Duodenal mucosa (tissue), 2 donors: ENCODE data around the gene MBLAC1.

Experiments used
- H3K27ac ChIP-seq: one replicate; pipeline ENCODE4 v1.7.0; 2013; ENCODE audit warnings: low read depth, low read length
- H3K27me3 ChIP-seq, 2 donors: one replicate each; pipeline ENCODE4 v1.7.0; 2013; ENCODE audit warnings: low read length in 2 of 2, control low read depth in 1 of 2; ENCODE audit not compliant: insufficient read depth in 2 of 2, control insufficient read depth in 1 of 2
- H3K36me3 ChIP-seq, 2 donors: one replicate each; pipeline ENCODE4 v1.7.0; 2013; ENCODE audit warnings: low read length in 2 of 2, control low read depth in 1 of 2; ENCODE audit not compliant: insufficient read depth in 2 of 2, control insufficient read depth in 1 of 2
- H3K4me1 ChIP-seq, 2 donors: one replicate each; pipeline ENCODE4 v1.7.0; 2013; ENCODE audit warnings: low read length in 2 of 2, control low read depth in 1 of 2; ENCODE audit not compliant: insufficient read depth in 2 of 2, control insufficient read depth in 1 of 2
- H3K4me3 ChIP-seq, 2 donors: one replicate each; pipeline ENCODE4 v1.7.0; 2013; ENCODE audit warnings: low read length in 2 of 2, low read depth in 1 of 2
- H3K9ac ChIP-seq, 2 donors: one replicate each; pipeline ENCODE4 v1.7.0; 2013; ENCODE audit warnings: low read length in 2 of 2, low read depth in 1 of 2
- H3K9me3 ChIP-seq, 2 donors: one replicate each; pipeline ENCODE4 v1.7.0; 2013; ENCODE audit warnings: low read length in 2 of 2, control low read depth in 1 of 2; ENCODE audit not compliant: control insufficient read depth in 1 of 2

Gene MBLAC1

DNA sequence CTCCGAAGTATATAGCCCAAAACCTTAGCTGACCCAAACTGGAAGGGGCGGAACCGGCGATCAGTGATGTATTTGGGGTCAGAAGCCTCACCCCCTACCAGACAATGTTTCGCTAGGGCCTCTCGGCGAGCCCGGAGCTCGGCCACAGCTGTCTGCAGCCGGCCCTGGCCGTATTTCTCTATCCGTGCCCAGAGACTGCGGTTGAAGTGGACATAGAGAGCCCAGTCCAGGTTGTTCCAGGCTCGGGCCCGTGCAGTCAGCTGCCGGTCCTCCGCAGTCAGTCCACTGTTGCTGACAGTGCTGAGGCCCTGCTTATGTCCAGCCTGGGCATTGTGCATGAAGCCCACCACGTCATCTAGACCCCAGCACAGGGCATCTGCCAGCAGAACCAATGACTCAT lies 33.3 kb downstream of the MBLAC1 start:
- H3K9me3 ChIP-seq: no peaks in the 10 kb centered on the region
- no peak overlapping the region for H3K27ac ChIP-seq
- H3K4me3 ChIP-seq: no peak overlapping the region
- H3K27me3 ChIP-seq: no peaks in the 10 kb centered on the region
- peaks cover 33 to 37% of the 10 kb centered on the region in 2 donors for H3K4me1 ChIP-seq
- H3K9ac ChIP-seq: no peak overlapping the region
- peaks cover under 1 to 17% of the 10 kb centered on the region in 2 donors for H3K36me3 ChIP-seq

DNA sequence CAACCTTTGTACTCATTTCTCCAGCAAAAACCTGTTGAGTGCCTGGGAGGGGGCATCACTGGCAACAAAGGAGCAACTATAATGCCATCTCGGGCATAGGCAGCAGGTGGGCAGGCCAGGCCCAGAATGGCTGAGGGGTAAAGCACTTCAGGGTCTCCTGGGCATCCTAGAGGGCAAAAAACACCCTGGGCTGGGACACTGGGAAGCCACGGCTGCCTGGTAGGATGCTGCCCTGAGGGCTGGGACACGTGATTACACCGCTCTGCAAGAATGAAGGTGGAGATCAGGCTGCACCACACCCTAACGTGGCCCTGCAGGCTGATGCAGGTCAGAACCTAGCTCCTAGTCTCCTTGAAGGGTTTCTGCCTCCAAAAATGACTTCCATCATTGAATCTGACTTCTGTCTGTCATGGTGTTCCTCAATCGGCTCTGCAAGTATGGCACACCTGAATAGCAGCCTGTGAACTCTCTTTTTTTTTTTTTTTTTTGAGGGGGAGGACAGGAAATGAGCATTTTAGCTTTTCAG lies 36.3 kb downstream of the MBLAC1 start:
- Histone ChIP-seq H3K4me1 (peaks cover 20 to 22% of the 10 kb centered on the region in 2 donors), H3K27me3 (no peaks in the 10 kb centered on the region), H3K27ac (no peak overlapping the region), H3K36me3 (no peaks in the 10 kb centered on the region), H3K4me3 (no peak overlapping the region), H3K9ac (no peak overlapping the region), H3K9me3 (no peaks in the 10 kb centered on the region)

DNA sequence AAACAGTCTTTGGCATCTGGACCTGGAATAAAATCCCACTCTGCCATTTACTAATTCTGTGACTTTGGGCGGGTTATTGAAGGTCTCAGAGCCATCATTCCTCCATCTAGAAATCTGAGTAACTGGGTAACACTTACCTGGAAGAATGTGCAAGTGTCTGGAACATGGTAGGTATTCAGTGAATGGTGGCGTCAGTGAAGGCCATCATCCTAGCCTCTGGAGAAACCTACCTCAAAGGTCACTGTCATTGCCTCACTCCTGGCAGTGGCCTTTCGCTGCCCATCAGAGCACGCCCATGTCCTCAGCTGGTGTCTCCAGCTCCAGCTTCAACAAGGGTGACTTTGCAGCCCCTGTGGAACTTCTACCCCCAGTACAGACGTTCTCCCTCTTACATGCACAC lies 37.1 kb downstream of the MBLAC1 start:
- H3K9ac ChIP-seq: no peak overlapping the region
- no peaks in the 10 kb centered on the region for H3K9me3 ChIP-seq
- peaks cover 28% of the 10 kb centered on the region in 2 donors for H3K4me1 ChIP-seq
- H3K27ac ChIP-seq: no peak overlapping the region
- no peak overlapping the region for H3K4me3 ChIP-seq
- no peaks in the 10 kb centered on the region for H3K36me3 ChIP-seq
- no peaks in the 10 kb centered on the region for H3K27me3 ChIP-seq

DNA sequence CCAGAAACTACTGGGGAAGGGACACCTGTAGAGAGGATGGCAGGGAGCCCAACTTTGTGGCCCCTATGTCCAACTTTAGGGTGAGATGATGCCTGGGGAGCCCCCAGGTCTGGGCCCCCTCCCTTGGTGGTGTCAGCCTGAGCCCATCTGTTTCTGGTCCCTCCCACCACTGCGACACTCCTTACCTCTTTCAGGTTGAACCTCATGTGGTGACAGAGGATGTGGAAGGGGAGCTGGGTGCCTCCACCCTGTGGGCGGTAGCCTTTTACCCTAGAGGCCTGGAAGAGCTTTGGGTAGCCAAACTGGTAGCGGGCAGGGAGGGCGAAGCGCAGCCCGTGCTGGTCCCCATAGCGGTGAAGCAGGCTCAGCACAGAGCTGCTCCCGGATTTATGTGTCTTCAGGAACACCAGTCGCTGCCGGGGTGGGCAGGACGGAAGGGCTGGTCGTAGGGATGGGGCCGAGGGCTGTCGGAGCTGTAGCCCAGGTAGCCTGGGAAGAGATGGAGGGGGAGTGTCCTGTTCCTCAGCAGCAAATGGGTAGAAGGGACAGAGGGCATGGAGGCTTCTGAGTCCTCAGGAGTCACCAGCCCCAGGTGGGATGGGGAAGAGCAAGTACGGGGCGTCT lies 39.7 kb downstream of the MBLAC1 start:
- H3K27me3 ChIP-seq: peaks cover 3 to 13% of the 10 kb centered on the region in 2 donors
- no peaks in the 10 kb centered on the region for H3K9me3 ChIP-seq
- H3K4me3 ChIP-seq: no peak overlapping the region
- no peak overlapping the region for H3K27ac ChIP-seq
- H3K36me3 ChIP-seq: no peaks in the 10 kb centered on the region
- no peak overlapping the region for H3K9ac ChIP-seq
- peaks cover 24 to 36% of the 10 kb centered on the region in 2 donors for H3K4me1 ChIP-seq

GRCh38 chr7:100166970-100167911 lies 40.5 kb downstream of the MBLAC1 start:
- peaks cover 24 to 36% of the 10 kb centered on the region in 2 donors for H3K4me1 ChIP-seq

DNA sequence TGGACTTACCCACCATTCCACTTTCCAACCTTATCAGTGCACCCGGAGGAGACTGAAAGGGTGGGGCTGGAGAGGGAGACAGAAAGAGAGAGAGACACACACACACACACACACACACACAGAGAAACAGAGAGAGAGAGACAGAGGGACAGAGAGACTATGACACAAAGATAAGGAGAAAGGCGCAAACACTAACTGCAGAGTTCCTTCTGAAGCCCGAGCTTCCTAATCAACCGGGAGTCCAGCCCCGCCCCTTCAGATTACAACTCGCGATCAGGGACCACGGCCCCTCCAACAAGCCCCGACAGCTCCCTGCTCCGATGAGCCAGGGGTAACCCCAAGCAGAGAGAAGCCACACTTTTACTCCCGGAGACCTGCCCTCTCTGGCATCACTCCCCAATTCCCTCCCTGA lies 41.2 kb downstream of the MBLAC1 start:
- Histone ChIP-seq H3K27me3 (peaks cover 3 to 13% of the 10 kb centered on the region in 2 donors), H3K9me3 (no peaks in the 10 kb centered on the region), H3K4me1 (peaks cover 22 to 34% of the 10 kb centered on the region in 2 donors), H3K9ac (peak overlapping the region; percentile 64), H3K36me3 (no peaks in the 10 kb centered on the region), H3K27ac (no peak overlapping the region), H3K4me3 (peak overlapping the region; percentile 77 to 80)

More at GRCh38 chr7:100166970-100167911, 40.5 kb downstream of the MBLAC1 start:
- H3K27ac ChIP-seq: no peak overlapping the region
- peak overlapping the region in 1 of 2 donors; percentile 64 for H3K9ac ChIP-seq
- H3K4me3 ChIP-seq: peak overlapping the region; percentile 77 to 80
- H3K9me3 ChIP-seq: no peaks in the 10 kb centered on the region
- no peaks in the 10 kb centered on the region for H3K36me3 ChIP-seq
- H3K27me3 ChIP-seq: peaks cover 3 to 13% of the 10 kb centered on the region in 2 donors

- Histone ChIP-seq H3K9me3 (no peaks in the 10 kb centered on the region), H3K36me3 (no peaks in the 10 kb centered on the region), H3K9ac (no peak overlapping the region), H3K4me1 (peaks cover 19 to 28% of the 10 kb centered on the region in 2 donors), H3K27me3 (peaks cover 3 to 13% of the 10 kb centered on the region in 2 donors), H3K4me3 (no peak overlapping the region), H3K27ac (no peak overlapping the region)
Observed at GRCh38 chr7:100169147-100169850, 42.5 kb downstream of the MBLAC1 start.

DNA sequence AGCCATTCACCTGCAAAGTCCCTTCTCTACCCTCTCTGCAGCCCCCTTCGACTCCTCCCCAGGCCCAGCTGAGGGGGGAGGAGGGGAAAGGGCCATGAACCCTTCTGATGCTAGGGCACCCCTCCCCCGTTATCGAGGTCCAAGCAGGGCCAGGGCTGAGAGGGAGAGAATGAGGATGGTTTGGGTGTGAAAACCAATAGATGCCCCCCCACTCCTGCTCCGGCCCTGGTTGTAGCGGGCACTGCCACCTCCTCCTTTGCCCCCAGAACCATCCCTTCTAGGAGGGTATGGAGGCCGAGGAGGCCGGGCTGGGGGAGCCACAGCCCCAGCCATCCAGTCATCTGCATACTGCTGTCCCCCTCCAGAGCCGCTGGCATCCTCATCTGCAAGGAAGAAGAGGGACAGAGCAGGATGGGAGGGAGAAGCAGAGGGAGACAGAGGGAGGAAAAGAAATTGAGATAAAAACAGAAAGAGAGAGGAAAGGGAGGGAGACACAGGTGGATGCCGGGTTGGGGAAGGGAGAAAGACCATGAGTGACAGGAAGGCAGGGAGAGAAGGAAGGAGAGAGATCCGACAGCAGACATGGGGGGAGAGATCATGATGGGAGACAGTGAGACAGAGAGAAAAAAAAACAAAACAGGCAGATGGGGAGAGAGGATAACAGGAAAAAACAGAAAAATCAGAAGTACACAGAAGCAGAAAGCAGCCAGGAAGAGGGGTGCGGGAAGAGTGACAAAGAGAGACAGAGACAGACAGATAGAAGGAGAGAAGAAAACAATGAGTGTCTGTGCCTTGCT lies 43.5 kb downstream of the MBLAC1 start:
- no peak overlapping the region for H3K9ac ChIP-seq
- peaks cover 3 to 13% of the 10 kb centered on the region in 2 donors for H3K27me3 ChIP-seq
- no peak overlapping the region for H3K4me3 ChIP-seq
- H3K27ac ChIP-seq: no peak overlapping the region
- H3K4me1 ChIP-seq: peaks cover 19 to 28% of the 10 kb centered on the region in 2 donors
- no peaks in the 10 kb centered on the region for H3K9me3 ChIP-seq
- H3K36me3 ChIP-seq: no peaks in the 10 kb centered on the region

- Histone ChIP-seq H3K9ac (no peak overlapping the region), H3K27me3 (peaks cover 3 to 13% of the 10 kb centered on the region in 2 donors), H3K27ac (no peak overlapping the region), H3K4me1 (peaks cover 19 to 28% of the 10 kb centered on the region in 2 donors), H3K36me3 (no peaks in the 10 kb centered on the region), H3K9me3 (no peaks in the 10 kb centered on the region), H3K4me3 (peak overlapping the region in 1 of 2 donors; percentile 28)
Observed at GRCh38 chr7:100171087-100171681, 44.4 kb downstream of the MBLAC1 start.
